Neural crest cell (in vitro differentiated cells): ENCODE measurements around the gene ZC3H11A. TPM values are rescaled to one million over a fixed set of nuclear protein-coding genes. Genes with fewer than 3 reads are reported as not detected.

Experiments used
- DNase-seq: peaks from one replicate; pipeline ENCODE4 v3.0.0; 2021; ENCODE audit warnings: low read depth, mixed read lengths, low spot score
- H3K27ac Mint-ChIP-seq: one replicate; pipeline ENCODE4 v1.8.0; 2021; ENCODE audit warnings: mild to moderate bottlenecking, mixed read lengths; ENCODE audit not compliant: unreplicated experiment
- H3K27me3 Mint-ChIP-seq: 2 replicates; pipeline ENCODE4 v1.8.0; 2021; ENCODE audit warnings: low read depth, mild to moderate bottlenecking, mixed read lengths
- H3K36me3 Mint-ChIP-seq: 2 replicates; pipeline ENCODE4 v1.8.0; 2021; ENCODE audit warnings: low read depth, mild to moderate bottlenecking, mixed read lengths
- H3K4me1 Mint-ChIP-seq: 2 replicates; pipeline ENCODE4 v1.8.0; 2021; ENCODE audit warnings: mixed read lengths
- H3K4me3 Mint-ChIP-seq: one replicate; pipeline ENCODE4 v1.8.0; 2021; ENCODE audit warnings: mild to moderate bottlenecking, mixed read lengths
- H3K9me3 Mint-ChIP-seq: 2 replicates; pipeline ENCODE4 v1.8.0; 2021; ENCODE audit warnings: mixed read lengths
- CTCF ChIP-seq: fragments of 200-600 bp; sonication (generic); conservative IDR thresholded peaks from 2 replicates; pipeline ENCODE4 v1.5.0; 2021; ENCODE audit warnings: antibody characterized with exemption, mild to moderate bottlenecking
- total RNA-seq: library from RNA; stranded (reverse); gene quantifications from 2 replicates; pipeline ENCODE4 v1.2.1, GENCODE V29; 2021

The ZC3H11A gene
- total RNA-seq, 1 donor from 2014 or later, result 101 TPM

GRCh38 chr1:203843435-203843834, 48.0 kb downstream of the ZC3H11A start:
- Mint-ChIP-seq H3K27ac (no peak overlapping the region), H3K4me1 (no peaks in the 10 kb centered on the region), H3K9me3 (peaks cover 2% of the 10 kb centered on the region), H3K27me3 (no peaks in the 10 kb centered on the region), H3K4me3 (no peak overlapping the region), H3K36me3 (peaks cover 47% of the 10 kb centered on the region)
- TF ChIP-seq CTCF, result no peak
- no peak for DNase-seq

Other genes starting within 250 kb of the ZC3H11A start
- gene ATP2B4, start 168.8 kb upstream of the ZC3H11A start, total RNA-seq, result 23.8 and 24.7 TPM in 2 replicates
- gene LAX1, start 30.4 kb upstream of the ZC3H11A start, total RNA-seq, result not detected in 2 replicates
- 26.3 and 28.2 TPM in 2 replicates for gene ZBED6, start within 50 bp of the ZC3H11A start, total RNA-seq
- 302 and 308 TPM in 2 replicates for gene SNRPE, start 66.0 kb downstream of the ZC3H11A start, total RNA-seq